HCT116 (cell line): ENCODE measurements around the gene PRKCA. TPM values are rescaled to one million over a fixed set of nuclear protein-coding genes. Genes with fewer than 3 reads are reported as not detected.

Experiments used
- ATAC-seq: fragments of 200-7000 bp; cut with Tn5 transposase; 2 replicates; pipeline ENCODE4 v1.9.1; 2020; ENCODE audit warnings: mild to moderate bottlenecking, moderate library complexity
- BruUV-seq: library from RNA; stranded (reverse); fragments of 400-500 nt; replicated peaks from 2 replicates; lab custom pipeline; 2021; lab: Mats Ljungman, UMichigan
- CTCF ChIA-PET: fragments of 300-600 bp; sonication (Branson Sonifier 250); formaldehyde crosslinking; loops from one replicate; lab custom pipeline; 2021; ENCODE audit warnings: antibody characterized with exemption; lab: Charles Lee
- POLR2A ChIA-PET: fragments of 300-600, 350-600 bp; sonication (Branson Sonifier 250); formaldehyde crosslinking; loops from one replicate; lab custom pipeline; 2021; ENCODE audit warnings: antibody characterized with exemption; lab: Charles Lee
- RAD21 ChIA-PET, 2 experiments: fragments of 300-600 bp; sonication (Branson Sonifier 250); formaldehyde crosslinking; loops; one replicate each; lab custom pipeline; 2023; ENCODE audit warnings: low total read pairs in 2 of 2; ENCODE audit not compliant: uncharacterized antibody in 2 of 2, unreplicated experiment in 2 of 2, low non-redundant PET in 1 of 2; lab: Charles Lee
- DNase-seq: peaks from one replicate; pipeline ENCODE4 v3.0.0-alpha.2; 2010; ENCODE audit warnings: low read depth, low spot score
- H2AFZ ChIP-seq: fragments of 200-600 bp; shearing (Covaris generic), sonication (generic); 2 replicates; pipeline ENCODE4 v1.6.1; 2017; ENCODE audit warnings: low read depth, mixed run types, mixed read lengths, antibody characterized with exemption, low read length; ENCODE audit not compliant: poor library complexity, severe bottlenecking
- H3K27ac ChIP-seq: 2 replicates; pipeline ENCODE4 v1.5.1; 2012; ENCODE audit warnings: low read depth, low read length
- H3K27me3 ChIP-seq: fragments of 200-600 bp; sonication (generic); 2 replicates; pipeline ENCODE4 v1.6.1; 2016; ENCODE audit warnings: mixed run types, low read length, mixed read lengths; ENCODE audit not compliant: insufficient read depth
- H3K36me3 ChIP-seq, 2 experiments: fragments of 200-500 bp in 1 of 2; fragments of 200-600 bp in 1 of 2; sonication (Bioruptor generic) in 1 of 2; sonication (generic) in 1 of 2; 2 replicates each; pipeline versions ENCODE4 v1.5.1 to v1.6.1; 2014 to 2016; ENCODE audit warnings: low read length in 2 of 2, inconsistent platforms in 1 of 2, mixed read lengths in 1 of 2, mixed run types in 1 of 2; ENCODE audit not compliant: insufficient read depth in 2 of 2, control insufficient read depth in 1 of 2
- H3K4me1 ChIP-seq, 2 experiments: fragments of 200-600 bp in 1 of 2; sonication (generic) in 1 of 2; 2 replicates each; pipeline versions ENCODE4 v1.5.1 to v1.6.1; 2012 to 2017; ENCODE audit warnings: low read length in 2 of 2, inconsistent platforms in 1 of 2, mild to moderate bottlenecking in 1 of 2, mixed read lengths in 1 of 2, mixed run types in 1 of 2, moderate library complexity in 1 of 2; ENCODE audit not compliant: insufficient read depth in 2 of 2, control insufficient read depth in 1 of 2
- H3K4me2 ChIP-seq: fragments of 200-600 bp; sonication (generic); 2 replicates; pipeline ENCODE4 v1.6.1; 2017; ENCODE audit warnings: mixed run types, low read length, mixed read lengths
- H3K4me3 ChIP-seq, 2 experiments: fragments of 200-600 bp in 1 of 2; sonication (generic) in 1 of 2; replicated peaks in 1 of 2; 2 replicates each; pipeline ENCODE4 v1.5.1; 2011 to 2016; ENCODE audit warnings: low read length in 2 of 2, control low read depth in 1 of 2, low read depth in 1 of 2, mild to moderate bottlenecking in 1 of 2, mixed read lengths in 1 of 2, mixed run types in 1 of 2
- H3K79me2 ChIP-seq: fragments of 200-600 bp; sonication (generic); 2 replicates; pipeline ENCODE4 v1.6.1; 2017; ENCODE audit warnings: mild to moderate bottlenecking, mixed run types, low read length, moderate library complexity, mixed read lengths; ENCODE audit not compliant: insufficient read depth
- H3K9ac ChIP-seq: fragments of 200-600 bp; sonication (generic); 2 replicates; pipeline ENCODE4 v1.6.1; 2016; ENCODE audit warnings: low read length, mixed read lengths
- H3K9me2 ChIP-seq: fragments of 200-600 bp; sonication (generic), shearing (Covaris generic); 2 replicates; pipeline ENCODE4 v1.6.1; 2017; ENCODE audit warnings: mixed run types, mild to moderate bottlenecking, moderate library complexity; ENCODE audit not compliant: insufficient read depth
- H3K9me3 ChIP-seq, 2 experiments: fragments of 200-500 bp in 1 of 2; fragments of 200-600 bp in 1 of 2; sonication (Bioruptor generic) in 1 of 2; sonication (generic) in 1 of 2; 2 replicates each; pipeline ENCODE4 v1.6.1; 2014 to 2017; ENCODE audit warnings: low read length in 2 of 2, mixed read lengths in 2 of 2, inconsistent platforms in 1 of 2, low read depth in 1 of 2, mild to moderate bottlenecking in 1 of 2, mixed run types in 1 of 2, moderate library complexity in 1 of 2; ENCODE audit not compliant: control insufficient read depth in 1 of 2, insufficient read depth in 1 of 2
- H4K20me1 ChIP-seq: fragments of 200-600 bp; sonication (generic), shearing (Covaris generic); 2 replicates; pipeline ENCODE4 v1.6.1; 2017; ENCODE audit warnings: mixed run types, mild to moderate bottlenecking, moderate library complexity; ENCODE audit not compliant: insufficient read depth
- ATF3 ChIP-seq: IDR thresholded peaks from 2 replicates; pipeline ENCODE4 v1.6.1; 2012
- CEBPB ChIP-seq: IDR thresholded peaks from 2 replicates; pipeline ENCODE4 v1.6.1; 2012; ENCODE audit warnings: low read depth
- EGR1 ChIP-seq: IDR thresholded peaks from 2 replicates; pipeline ENCODE4 v1.6.1; 2012; ENCODE audit warnings: low read depth
- FOSL1 ChIP-seq: IDR thresholded peaks from 2 replicates; pipeline ENCODE4 v1.6.1; 2012; ENCODE audit warnings: low read depth
- MAX ChIP-seq: IDR thresholded peaks from 2 replicates; pipeline ENCODE4 v1.6.1; 2012
- POLR2A ChIP-seq: IDR thresholded peaks from 2 replicates; pipeline ENCODE4 v1.7.0; 2011; ENCODE audit warnings: borderline replicate concordance; ENCODE audit not compliant: insufficient read depth, insufficient read length; ENCODE audit errors: extremely low read depth
- RAD21 ChIP-seq: IDR thresholded peaks from 2 replicates; pipeline ENCODE4 v1.6.1; 2012; ENCODE audit warnings: low read depth, mild to moderate bottlenecking
- SIN3A ChIP-seq: IDR thresholded peaks from 2 replicates; pipeline ENCODE4 v1.6.1; 2012; ENCODE audit warnings: low read depth
- SRF ChIP-seq: IDR thresholded peaks from 2 replicates; pipeline ENCODE4 v1.6.1; 2012; ENCODE audit warnings: low read depth
- ZBTB33 ChIP-seq: IDR thresholded peaks from 2 replicates; pipeline ENCODE4 v1.6.1; 2011; ENCODE audit warnings: mild to moderate bottlenecking, low read length, moderate library complexity; ENCODE audit not compliant: insufficient replicate concordance; ENCODE audit errors: extremely low read depth
- ZNF274 ChIP-seq: fragments of 200-500 bp; sonication (Bioruptor generic); IDR thresholded peaks from 2 replicates; pipeline ENCODE4 v1.6.1; 2014; ENCODE audit warnings: mild to moderate bottlenecking, low read depth, low read length, inconsistent platforms
- intact Hi-C: fragments of 100-400 bp; cut with micrococcal nuclease; formaldehyde crosslinking; loops from 2 replicates; pipeline ENCODE4 v1.10.0; 2022
- total RNA-seq: library from RNA; stranded (reverse); gene quantifications from one replicate; pipeline ENCODE4 v1.2.1, GENCODE V29; 2021; ENCODE audit not compliant: unreplicated experiment

The PRKCA gene
- total RNA-seq, 1 experiment from 2014 or later: 18.8 TPM

GRCh38 chr17:66331038-66331816 is 28.8 kb downstream of the PRKCA start:
- H3K79me2 ChIP-seq: no peaks in the 10 kb centered on the region
- CTCF ChIA-PET: no interaction called here
- H3K36me3 ChIP-seq: no peaks in the 10 kb centered on the region
- H3K4me3 ChIP-seq: no peak overlapping the region
- POLR2A ChIA-PET: no interaction called here
- ATAC-seq (no peak), DNase-seq (no peak)
- no peak overlapping the region for H3K9ac ChIP-seq
- intact Hi-C loops: no loop called here
- no TSS peak for BruUV-seq
- no peaks in the 10 kb centered on the region for H3K9me2 ChIP-seq
- TF ChIP-seq SIN3A (no peak), FOSL1 (no peak), ATF3 (no peak), MAX (no peak), RAD21 (no peak), EGR1 (no peak), POLR2A (no peak), SRF (no peak), ZBTB33 (no peak), CEBPB (no peak), ZNF274 (no peak)
- H3K4me2 ChIP-seq: no peak overlapping the region
- H3K4me1 ChIP-seq: no peaks in the 10 kb centered on the region
- no peaks in the 10 kb centered on the region for H3K9me3 ChIP-seq
- RAD21 ChIA-PET: no interaction called here
- no peaks in the 10 kb centered on the region for H3K27me3 ChIP-seq
- no peaks in the 10 kb centered on the region for H4K20me1 ChIP-seq
- no peak overlapping the region for H3K27ac ChIP-seq
- no peak overlapping the region for H2AFZ ChIP-seq
